IgD-negative memory B cell (primary cell): ENCODE data around the gene NLE1. TPM values are rescaled to one million over a fixed set of nuclear protein-coding genes. Genes with fewer than 3 reads are reported as not detected.

Experiments used
- H3K27ac Mint-ChIP-seq, 3 donors: one replicate each; pipeline ENCODE4 v1.8.0; 2020 to 2022; ENCODE audit warnings: mild to moderate bottlenecking in 3 of 3, mixed read lengths in 3 of 3, moderate library complexity in 1 of 3
- H3K27me3 Mint-ChIP-seq: one replicate; pipeline ENCODE4 v1.8.0; 2021; ENCODE audit warnings: mixed read lengths
- H3K36me3 Mint-ChIP-seq: one replicate; pipeline ENCODE4 v1.8.0; 2020; ENCODE audit warnings: mild to moderate bottlenecking, mixed read lengths
- H3K4me1 Mint-ChIP-seq, 3 donors: one replicate each; pipeline ENCODE4 v1.8.0; 2020 to 2022; ENCODE audit warnings: mixed read lengths in 3 of 3, mild to moderate bottlenecking in 1 of 3
- H3K4me3 Mint-ChIP-seq, 4 donors: one replicate each; pipeline ENCODE4 v1.8.0; 2020 to 2022; ENCODE audit warnings: mild to moderate bottlenecking in 4 of 4, mixed read lengths in 4 of 4, moderate library complexity in 3 of 4
- H3K9me3 Mint-ChIP-seq, 3 donors: one replicate each; pipeline ENCODE4 v1.8.0; 2020 to 2021; ENCODE audit warnings: mixed read lengths in 3 of 3, mild to moderate bottlenecking in 1 of 3
- polyA plus RNA-seq: library from polyadenylated mRNA; unstranded; fragments of 300-500 nt; fragmentation: Illumina TruSeq; gene quantifications from one replicate; pipeline ENCODE4 v1.2.3, GENCODE V29; 2021

The NLE1 gene
- polyA plus RNA-seq, 1 donor from 2014 or later = 6.0 TPM

DNA sequence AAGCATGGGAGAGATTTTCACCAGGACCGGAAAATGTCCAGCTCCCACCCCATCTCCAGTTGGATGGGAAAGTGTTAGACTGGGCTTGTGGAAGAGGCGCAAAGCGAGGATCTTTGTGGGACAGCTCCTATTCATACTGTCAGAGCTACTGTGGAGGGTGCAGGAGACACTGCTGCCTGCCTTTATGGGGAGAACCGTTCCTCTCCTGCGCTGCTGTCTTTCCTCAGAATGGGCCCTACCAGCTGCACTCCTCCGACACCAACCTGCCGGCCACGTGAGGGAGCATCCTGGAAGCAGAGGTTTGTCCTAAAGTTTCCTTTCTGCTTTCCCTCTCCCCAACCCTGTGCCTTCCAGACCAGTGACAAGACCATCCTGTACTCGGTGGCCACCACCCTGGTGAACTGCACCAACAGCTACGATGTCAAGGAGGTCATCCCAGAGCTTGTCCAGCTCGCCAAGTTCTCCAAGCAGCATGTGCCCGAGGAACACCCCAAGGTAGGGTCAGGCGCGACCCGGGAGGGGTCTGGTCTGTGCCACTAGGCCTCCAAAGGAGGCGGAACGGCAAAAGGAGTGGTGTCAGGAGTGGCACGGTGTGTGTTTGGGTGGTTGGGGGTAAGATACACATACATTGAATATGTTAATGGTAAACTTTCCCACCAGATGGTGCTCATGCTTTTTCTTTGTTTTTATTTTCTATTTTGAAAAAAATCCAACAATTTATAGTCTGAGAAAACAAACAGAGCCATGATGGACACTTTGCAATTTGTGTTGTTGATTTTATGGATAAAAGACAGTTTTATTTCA is 29.1 kb upstream of the NLE1 start:
- Mint-ChIP-seq H3K27me3 (peaks cover 15% of the 10 kb centered on the region), H3K9me3 (no peaks in the 10 kb centered on the region), H3K36me3 (no peaks in the 10 kb centered on the region), H3K4me1 (peaks cover 0 to 2% (median 0%) of the 10 kb centered on the region in 3 donors), H3K4me3 (no peak overlapping the region), H3K27ac (no peak overlapping the region)

DNA sequence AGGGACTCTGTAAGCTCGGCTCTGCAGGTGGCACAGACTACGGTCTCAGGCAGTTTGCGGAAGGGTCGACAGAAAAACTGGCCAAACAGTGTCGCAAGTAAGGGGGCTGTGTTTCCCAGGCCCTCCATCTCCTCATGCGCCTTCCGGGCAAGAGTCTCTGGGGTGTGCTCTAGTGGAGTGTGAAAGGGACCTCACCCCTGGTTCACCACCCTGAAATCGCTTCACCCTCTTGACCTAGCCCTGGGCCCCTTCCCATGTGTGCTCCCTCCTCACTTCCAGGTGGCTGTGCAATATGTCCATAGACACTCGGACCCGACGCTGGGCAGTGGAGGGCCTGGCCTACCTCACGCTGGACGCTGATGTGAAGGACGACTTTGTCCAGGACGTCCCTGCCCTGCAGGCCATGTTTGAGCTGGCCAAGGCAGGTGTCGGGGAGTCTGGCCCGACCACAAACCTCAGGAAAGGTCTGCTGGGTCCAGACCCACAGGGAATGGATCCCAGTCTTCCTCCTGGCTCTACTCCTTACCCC is 27.8 kb upstream of the NLE1 start:
- Mint-ChIP-seq H3K4me3 (no peak overlapping the region), H3K36me3 (no peaks in the 10 kb centered on the region), H3K4me1 (peaks cover 0 to 2% (median 0%) of the 10 kb centered on the region in 3 donors), H3K27me3 (peaks cover 16% of the 10 kb centered on the region), H3K27ac (no peak overlapping the region), H3K9me3 (no peaks in the 10 kb centered on the region)

DNA sequence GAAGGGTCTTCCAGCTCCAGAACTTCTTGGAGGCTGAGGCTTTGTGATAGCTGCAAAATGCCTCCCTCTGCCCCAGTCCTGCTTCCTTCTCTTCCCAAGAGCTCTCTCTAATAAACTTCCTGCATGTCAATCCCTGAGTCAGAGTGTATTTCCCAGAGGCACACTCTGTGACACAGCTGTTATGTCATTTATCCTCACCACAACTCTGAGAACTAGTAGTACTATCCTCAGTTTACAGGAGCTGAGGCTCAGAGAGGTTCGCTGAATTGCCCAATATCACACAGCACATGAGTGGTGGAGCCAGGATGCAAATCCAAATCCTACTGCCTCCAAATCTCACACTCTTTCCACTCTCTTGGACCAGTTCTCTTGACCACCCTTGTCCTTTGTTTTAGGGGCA is 25.6 kb upstream of the NLE1 start:
- Mint-ChIP-seq H3K4me1 (peaks cover 0 to 2% (median 0%) of the 10 kb centered on the region in 3 donors), H3K27me3 (peaks cover 20% of the 10 kb centered on the region), H3K27ac (peak overlapping the region in 1 of 3 donors; percentile 59), H3K4me3 (no peak overlapping the region), H3K36me3 (no peaks in the 10 kb centered on the region), H3K9me3 (peaks cover 0 to 2% (median 0%) of the 10 kb centered on the region in 3 donors)

DNA sequence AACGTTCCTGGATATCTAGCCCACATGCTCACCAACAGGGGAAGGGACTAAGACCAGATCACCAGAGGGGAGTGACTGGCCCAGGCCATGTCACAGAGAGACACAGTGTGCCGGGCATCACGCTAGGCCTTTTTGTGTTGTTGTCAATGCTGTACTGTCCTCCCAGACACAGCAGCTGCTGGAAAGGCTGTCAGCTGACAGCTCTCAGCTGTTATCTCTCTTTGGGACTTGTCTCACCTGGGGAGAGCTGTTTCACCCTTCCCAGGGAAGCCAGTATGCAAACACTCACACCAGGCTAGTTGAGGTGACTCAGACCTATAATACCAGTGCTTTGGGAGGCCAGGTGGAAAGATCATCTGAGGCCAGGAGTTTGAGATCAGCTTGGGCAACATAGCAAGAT is 24.9 kb upstream of the NLE1 start:
- Mint-ChIP-seq H3K27me3 (peaks cover 23% of the 10 kb centered on the region), H3K4me1 (peaks cover 0 to 2% (median 0%) of the 10 kb centered on the region in 3 donors), H3K36me3 (no peaks in the 10 kb centered on the region), H3K9me3 (peaks cover 0 to 2% (median 0%) of the 10 kb centered on the region in 3 donors), H3K27ac (no peak overlapping the region), H3K4me3 (no peak overlapping the region)

DNA sequence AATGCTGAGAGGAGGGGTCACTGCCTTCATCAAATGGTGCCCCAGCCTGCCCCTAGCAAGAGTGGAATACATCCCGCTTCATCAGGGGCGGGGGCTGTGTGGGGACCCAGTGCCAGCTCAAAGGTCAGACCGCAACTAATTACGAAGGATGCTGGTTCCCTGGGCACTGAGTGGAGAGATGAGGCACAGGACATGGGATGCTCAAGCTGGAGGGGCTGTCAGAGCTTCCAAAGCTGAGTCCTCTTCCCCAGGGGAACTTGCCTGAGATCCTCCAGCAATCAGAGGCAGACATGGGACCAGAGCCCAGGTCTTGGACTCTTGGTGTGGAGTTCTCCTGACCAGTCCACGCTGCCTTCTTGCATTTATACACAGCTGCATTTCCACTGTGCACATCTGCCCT is 24.4 kb upstream of the NLE1 start:
- peaks cover 25% of the 10 kb centered on the region for H3K27me3 Mint-ChIP-seq
- peaks cover 0 to 2% (median 0%) of the 10 kb centered on the region in 3 donors for H3K4me1 Mint-ChIP-seq
- peaks cover 0 to 2% (median 0%) of the 10 kb centered on the region in 3 donors for H3K9me3 Mint-ChIP-seq
- no peak overlapping the region for H3K27ac Mint-ChIP-seq
- H3K36me3 Mint-ChIP-seq = no peaks in the 10 kb centered on the region
- H3K4me3 Mint-ChIP-seq = no peak overlapping the region

DNA sequence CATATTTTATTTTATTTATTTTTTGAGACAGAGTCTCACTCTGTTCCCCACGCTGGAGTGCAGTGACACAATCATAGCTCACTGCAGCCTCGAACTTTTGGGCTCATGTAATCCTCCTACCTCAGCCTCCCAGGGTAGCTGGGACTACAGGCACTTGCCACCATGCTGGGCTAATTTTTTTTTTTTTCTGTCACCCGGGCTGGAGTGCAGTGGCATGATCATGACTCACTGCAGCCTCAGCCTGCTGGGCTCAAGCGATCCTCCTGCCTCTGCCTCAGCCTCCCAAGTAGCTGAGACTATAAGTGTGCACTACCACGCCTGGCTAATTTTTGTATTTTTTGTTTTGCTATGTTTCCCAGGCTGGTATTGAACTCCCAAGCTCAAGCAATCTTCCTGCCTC is 22.6 kb upstream of the NLE1 start:
- H3K9me3 Mint-ChIP-seq = peaks cover 0 to 2% (median 0%) of the 10 kb centered on the region in 3 donors

DNA sequence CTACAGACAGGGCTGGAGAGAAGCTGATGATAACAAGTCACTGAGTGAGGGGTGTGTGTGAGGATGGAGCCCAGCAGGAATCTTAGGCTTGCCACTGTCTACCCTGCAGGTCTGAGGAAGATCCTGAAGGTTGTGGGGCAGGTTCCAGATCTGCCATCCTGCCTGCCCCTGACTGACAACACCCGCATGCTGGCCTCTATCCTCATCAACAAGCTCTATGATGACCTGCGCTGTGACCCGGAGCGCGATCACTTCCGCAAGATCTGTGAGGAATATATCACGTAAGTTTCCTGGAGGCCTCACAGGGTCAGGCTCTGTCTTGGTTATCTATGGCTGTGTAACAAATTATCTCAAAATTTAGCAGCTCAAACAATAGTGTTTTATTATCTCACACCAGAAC is 21.8 kb upstream of the NLE1 start:
- H3K4me1 Mint-ChIP-seq = peaks cover 0 to 4% (median 0%) of the 10 kb centered on the region in 3 donors
- H3K27ac Mint-ChIP-seq = no peak overlapping the region
- H3K9me3 Mint-ChIP-seq = peaks cover 0 to 2% (median 0%) of the 10 kb centered on the region in 3 donors
- peaks cover 28% of the 10 kb centered on the region for H3K27me3 Mint-ChIP-seq
- H3K4me3 Mint-ChIP-seq = no peak overlapping the region
- H3K36me3 Mint-ChIP-seq = no peaks in the 10 kb centered on the region

More for the DNA sequence above, 22.6 kb upstream of the NLE1 start:
- H3K36me3 Mint-ChIP-seq = no peaks in the 10 kb centered on the region
- peaks cover 30% of the 10 kb centered on the region for H3K27me3 Mint-ChIP-seq
- H3K4me1 Mint-ChIP-seq = peaks cover 0 to 4% (median 0%) of the 10 kb centered on the region in 3 donors
- no peak overlapping the region for H3K27ac Mint-ChIP-seq
- no peak overlapping the region for H3K4me3 Mint-ChIP-seq

DNA sequence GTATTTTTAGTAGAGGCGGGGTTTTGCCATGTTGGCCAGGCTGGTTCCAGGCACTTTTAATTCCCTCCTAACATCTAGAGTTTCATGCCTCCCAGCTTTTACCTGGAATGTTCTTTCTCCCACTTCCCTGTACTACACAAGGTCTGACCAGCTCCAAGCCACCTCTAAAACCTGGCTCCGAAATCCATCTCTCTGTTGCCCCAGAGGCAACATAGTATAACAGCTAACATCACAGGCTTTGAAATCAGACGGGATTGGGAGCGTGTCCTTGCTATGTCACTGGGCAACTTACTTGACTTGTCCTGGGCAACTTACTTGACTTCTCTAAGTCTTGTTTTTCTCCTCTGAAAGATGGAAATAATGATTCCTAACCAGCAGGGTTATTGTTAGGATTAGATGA is 20.7 kb upstream of the NLE1 start:
- H3K27ac Mint-ChIP-seq = no peak overlapping the region
- peaks cover 0 to 4% (median 0%) of the 10 kb centered on the region in 3 donors for H3K4me1 Mint-ChIP-seq
- H3K36me3 Mint-ChIP-seq = no peaks in the 10 kb centered on the region
- peaks cover 0 to 2% (median 0%) of the 10 kb centered on the region in 3 donors for H3K9me3 Mint-ChIP-seq
- peaks cover 33% of the 10 kb centered on the region for H3K27me3 Mint-ChIP-seq
- no peak overlapping the region for H3K4me3 Mint-ChIP-seq

DNA sequence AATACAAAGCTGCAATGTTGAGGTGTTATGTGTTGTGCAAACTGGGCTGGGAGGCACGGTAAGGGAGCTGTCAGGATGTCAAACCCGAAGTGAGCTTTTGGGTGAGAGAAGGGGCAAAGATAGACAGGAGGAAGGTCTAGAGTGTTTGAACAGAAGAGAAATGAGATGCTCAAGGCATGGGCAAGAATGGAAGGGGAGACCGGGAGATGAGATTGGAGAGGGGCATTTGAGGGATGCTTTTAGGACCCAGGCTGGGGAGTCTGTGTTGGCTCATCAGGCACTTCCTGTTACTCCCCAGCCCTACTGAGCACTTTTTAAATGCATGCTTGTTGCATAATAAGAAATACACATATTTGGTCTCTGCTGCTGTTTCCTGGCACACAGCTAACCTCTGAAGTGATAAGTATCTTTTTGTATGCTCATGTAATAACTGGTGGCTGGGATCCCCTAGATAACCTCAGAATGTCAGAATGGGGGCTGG is 19.2 kb upstream of the NLE1 start:
- Mint-ChIP-seq H3K4me3 (peak overlapping the region in 1 of 4 donors; percentile 13), H3K27me3 (peaks cover 31% of the 10 kb centered on the region), H3K4me1 (peaks cover 0 to 4% (median 0%) of the 10 kb centered on the region in 3 donors), H3K27ac (peak overlapping the region in 1 of 3 donors; percentile 36), H3K9me3 (peaks cover 0 to 2% (median 0%) of the 10 kb centered on the region in 3 donors), H3K36me3 (no peaks in the 10 kb centered on the region)

DNA sequence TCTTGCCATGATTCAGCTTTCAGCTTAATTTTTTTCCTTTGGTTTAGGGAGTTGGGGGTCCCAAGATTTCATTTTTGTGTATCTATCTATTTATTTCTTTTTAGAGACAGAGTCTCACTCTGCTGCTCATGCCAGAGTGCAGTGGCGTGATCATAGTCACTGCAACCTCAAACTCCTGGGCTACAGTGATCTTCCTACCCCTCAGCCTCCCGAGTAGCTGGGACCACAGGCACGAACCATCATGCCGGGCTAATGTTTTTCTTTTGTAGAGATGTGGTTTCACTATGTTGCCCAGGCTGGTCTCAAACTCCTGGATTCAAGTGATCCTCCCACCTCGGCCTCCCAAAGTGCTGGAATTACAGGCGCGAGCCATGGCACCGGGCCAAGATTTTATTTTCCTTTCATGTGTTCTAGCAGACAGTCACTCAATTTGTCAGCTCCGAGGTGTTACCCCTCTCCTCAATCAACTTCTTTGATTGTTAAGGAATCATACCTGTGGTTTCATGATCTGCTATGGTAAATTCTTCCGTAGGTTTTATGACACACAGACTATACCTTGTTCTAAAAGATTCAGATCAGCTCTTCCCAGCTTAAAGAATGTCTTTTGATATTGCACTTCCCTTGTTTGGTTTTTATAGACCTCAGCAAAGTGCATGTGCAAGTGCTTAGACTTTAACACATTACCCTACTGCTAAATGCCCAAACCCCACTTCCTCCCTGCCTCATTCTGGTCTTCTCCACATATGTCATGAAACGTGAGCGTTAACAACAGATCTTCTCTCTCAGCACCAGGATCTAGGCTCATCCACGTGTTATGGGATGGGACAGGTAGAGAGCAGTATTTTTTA is 18.5 kb upstream of the NLE1 start:
- Mint-ChIP-seq H3K27ac (peak overlapping the region in 1 of 3 donors; percentile 36), H3K4me3 (no peak overlapping the region), H3K4me1 (peaks cover 0 to 4% (median 0%) of the 10 kb centered on the region in 3 donors), H3K36me3 (no peaks in the 10 kb centered on the region), H3K27me3 (peaks cover 28% of the 10 kb centered on the region), H3K9me3 (peaks cover 0 to 2% (median 0%) of the 10 kb centered on the region in 3 donors)

DNA sequence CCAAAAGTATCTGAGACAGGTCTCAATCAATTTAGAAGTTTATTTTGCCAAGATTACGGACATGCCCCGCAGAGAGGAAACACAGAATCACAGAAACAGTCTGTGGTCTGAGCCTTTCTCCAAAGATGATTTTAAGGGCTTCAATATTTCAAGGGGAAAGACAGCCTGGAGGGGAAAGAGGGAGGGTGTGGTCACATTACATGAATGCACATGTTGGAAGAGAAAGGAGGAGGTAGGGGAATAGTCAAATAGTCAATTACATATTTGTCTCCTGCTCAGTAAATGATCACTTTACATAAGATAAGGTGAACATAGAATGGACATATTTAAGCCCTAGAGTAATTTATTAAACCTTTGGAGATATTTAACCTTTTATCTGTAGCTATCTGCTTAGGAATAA is 17.8 kb upstream of the NLE1 start:
- Mint-ChIP-seq H3K4me3 (no peak overlapping the region), H3K4me1 (peaks cover 0 to 4% (median 0%) of the 10 kb centered on the region in 3 donors), H3K27ac (no peak overlapping the region), H3K27me3 (peaks cover 28% of the 10 kb centered on the region), H3K36me3 (no peaks in the 10 kb centered on the region), H3K9me3 (peaks cover 0 to 2% (median 0%) of the 10 kb centered on the region in 3 donors)

DNA sequence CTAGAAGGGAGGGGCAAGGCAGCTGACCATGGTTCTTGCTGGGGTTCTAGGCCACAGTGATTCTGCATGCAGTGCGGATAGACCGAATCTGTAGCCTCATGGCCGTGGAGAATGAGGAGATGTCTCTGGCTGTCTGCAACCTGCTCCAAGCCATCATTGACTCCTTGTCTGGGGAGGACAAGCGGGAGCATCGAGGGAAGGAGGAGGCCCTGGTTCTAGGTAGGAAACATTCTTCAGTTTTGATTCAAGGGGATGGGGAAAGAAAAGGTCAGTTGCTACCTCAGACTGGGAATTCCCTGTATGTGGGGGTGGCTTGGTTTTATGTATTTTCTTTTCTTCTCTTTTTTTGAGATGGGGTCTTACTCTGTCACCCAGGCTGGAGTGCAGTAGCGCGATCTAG is 13.1 kb upstream of the NLE1 start:
- H3K27ac Mint-ChIP-seq = no peak overlapping the region

DNA sequence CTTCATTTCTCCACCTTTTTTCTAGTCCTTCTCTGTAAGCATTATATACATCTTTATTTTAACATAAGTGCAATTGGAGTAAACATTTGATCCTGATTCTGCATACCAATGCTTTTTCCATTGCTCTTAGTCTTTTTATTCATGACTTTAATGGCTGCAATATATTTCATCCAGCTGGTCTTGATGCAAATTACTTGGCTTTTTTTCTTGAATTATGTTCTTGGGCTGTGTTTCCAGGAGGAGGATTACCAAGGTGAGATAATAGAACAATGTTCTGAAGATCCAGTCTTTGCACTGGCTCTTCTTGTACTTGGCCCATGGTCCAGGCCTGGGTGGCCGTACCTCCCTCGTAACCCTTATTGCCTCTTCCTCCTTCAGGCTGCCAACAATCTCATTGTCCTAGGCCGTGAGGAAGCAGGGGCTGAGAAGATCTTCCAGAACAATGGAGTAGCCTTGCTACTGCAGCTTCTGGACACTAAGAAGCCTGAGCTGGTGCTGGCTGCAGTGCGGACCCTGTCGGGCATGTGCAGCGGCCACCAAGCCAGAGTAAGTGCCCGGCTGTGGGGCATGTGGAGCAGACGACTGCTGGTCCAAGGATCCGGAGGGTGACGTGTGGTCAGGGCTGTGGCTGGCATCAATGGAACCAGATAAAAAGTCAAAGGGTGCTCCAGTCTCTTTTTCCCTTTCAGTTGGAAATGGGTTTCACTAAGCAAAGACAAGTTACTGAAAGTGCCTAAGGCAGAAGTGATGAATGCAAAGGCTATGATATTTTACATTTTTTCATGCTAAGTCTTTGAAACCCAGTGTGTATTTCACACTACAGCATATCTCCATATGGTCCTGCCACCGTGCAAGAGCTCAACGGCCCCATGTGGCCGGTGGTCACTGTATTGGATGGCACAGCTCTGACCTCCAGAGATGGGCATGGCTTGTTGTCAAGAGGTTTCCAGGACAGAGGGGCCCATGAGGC is 12.4 kb upstream of the NLE1 start:
- peak overlapping the region in 1 of 4 donors; percentile 23 for H3K4me3 Mint-ChIP-seq
- no peaks in the 10 kb centered on the region for H3K9me3 Mint-ChIP-seq
- peaks cover 12% of the 10 kb centered on the region for H3K27me3 Mint-ChIP-seq
- H3K27ac Mint-ChIP-seq = no peak overlapping the region
- H3K36me3 Mint-ChIP-seq = no peaks in the 10 kb centered on the region
- H3K4me1 Mint-ChIP-seq = no peaks in the 10 kb centered on the region

More for the DNA sequence above, 13.1 kb upstream of the NLE1 start:
- Mint-ChIP-seq H3K4me1 (no peaks in the 10 kb centered on the region), H3K4me3 (no peak overlapping the region), H3K27me3 (peaks cover 12% of the 10 kb centered on the region), H3K9me3 (no peaks in the 10 kb centered on the region), H3K36me3 (no peaks in the 10 kb centered on the region)
